Activated CD4-positive, alpha-beta T cell treated with anti-CD3 and anti-CD28 coated beads, Interleukin-2, amount 50 U/mL, for 1 hour (primary cell): Measurements from ENCODE around the gene ASB18.

Source experiments
- DNase-seq: peaks from one replicate; pipeline ENCODE4 v3.0.0-alpha.2; 2020

Gene ASB18

DNA sequence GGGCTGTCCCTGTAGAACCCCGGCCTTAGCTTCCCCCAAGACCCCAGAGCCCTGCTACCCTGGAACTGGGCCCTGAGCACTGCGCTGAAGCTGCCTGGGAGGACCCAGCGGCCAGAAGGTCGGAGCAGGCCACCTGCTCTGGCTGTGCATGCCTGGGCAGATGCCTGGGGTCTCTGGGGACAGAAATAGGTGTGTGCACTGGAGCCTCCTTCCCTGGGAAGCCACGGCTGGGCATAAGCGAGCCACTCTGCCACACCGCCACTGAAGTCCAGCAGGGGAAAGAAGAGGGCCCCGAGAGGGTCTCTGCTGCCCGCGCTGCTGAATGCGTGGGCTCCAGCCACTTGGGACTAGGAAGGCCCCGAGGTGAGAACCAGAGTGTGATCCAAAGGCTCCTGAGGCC, 102.7 kb downstream of the ASB18 start:
- no peak for DNase-seq

DNA sequence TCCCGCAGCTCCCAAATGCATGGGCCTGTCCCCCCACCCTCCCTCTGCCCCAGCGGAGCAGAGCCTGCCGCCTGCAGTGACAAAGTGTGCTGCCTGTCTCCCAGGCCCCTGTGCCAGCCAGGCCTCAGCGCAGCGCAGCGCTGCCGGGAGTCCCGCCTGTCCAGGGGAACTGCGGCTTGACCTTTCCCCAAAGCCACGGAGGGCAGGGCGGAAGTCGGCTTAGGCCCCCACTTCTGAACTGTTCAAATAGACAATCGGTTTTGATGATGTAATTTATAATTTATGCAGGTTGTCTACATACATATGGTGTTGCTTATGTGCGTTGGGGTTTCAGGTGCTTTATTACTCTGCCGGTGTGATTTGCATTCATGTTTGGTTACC, 103.1 kb downstream of the ASB18 start:
- no peak for DNase-seq

DNA sequence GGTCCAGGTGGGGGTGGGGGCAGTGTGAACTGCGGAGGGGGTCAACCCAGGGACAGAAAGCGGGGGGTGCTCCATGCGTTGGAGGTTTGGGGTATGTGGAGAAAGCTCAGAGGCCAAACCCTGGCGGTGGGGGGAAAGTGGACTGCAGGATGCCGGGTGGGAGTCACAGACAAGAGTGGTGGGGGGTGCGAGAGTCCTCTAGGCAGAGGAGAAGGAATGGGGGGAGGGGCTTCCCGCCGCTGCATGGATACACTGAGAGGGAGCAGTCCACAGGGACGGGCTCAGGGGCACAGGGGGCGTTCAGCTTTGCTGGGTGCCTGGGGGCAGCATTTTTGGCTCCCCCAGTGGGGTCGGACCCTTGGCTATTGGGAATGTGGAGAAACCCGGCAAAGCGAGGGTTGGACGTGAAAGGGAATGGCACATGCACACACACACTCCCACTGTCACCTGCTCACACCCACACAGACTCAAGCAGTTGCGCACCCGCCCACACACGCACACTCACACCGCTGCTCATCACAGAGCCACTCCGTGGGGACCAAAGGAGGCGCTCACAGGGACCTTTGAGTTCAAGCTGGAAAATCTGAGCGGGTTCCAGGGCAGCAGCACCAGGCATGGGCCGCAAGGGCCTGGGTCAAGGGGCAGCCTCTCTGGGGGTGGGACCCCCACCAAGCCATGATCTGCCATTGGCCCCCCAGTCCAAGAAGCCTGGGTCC, 103.7 kb downstream of the ASB18 start:
- DNase-seq, result no peak

DNA sequence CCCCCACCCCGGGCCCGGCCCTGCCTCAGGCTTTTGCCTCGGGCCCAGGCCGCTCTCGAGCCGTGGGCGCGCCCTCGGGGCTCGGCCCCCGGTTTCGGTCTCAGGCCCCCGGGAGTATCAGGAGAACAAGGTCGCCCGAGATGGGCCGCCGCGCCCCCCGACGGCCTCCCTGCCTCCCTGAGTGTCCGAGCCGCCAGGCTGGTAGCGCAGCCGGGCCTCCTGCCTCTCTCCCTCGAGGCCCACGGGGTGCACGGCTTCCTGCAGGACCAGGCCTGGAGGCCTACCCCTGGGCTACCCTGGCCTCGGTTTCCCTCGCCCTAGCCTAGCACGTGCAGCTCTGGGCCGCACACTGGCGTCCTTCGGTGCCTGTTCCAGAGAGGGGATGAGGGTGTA, 104.4 kb downstream of the ASB18 start:
- DNase-seq, result no peak

- DNase-seq, result no peak
Observed at GRCh38 chr2:236158969-236159777, 105.0 kb downstream of the ASB18 start.

DNA sequence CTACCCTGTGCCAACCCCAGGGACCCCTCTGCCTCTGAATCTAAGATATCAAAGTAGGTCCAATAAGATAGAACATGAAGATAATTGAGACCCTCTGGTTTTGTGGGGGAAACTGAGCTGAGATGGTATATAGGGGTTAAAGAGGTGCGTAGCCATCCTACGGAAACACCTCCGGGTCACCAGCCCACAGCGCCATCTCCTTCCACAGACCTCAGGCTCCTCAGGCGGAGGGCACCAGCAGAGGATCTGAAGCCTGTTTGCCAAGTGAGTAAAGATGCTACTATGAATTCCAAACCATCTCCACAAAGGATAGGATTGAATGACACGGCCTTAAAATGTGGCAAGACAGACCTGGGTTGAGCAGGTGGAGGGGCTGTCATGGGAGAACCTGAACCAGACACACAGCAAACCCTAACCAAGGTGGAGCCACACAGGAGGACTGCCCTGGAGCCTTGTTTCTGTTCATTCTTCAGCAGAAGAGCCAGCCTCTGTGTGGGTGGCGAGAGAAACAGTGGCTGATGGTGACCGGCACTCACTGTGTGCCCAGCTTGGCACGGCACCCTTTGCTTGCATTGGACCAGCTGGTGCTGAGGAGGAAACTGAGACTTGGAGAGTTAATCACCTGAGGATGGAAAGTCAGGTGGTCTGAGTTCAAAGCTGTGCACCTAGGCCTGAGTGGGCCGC, 106.2 kb downstream of the ASB18 start:
- no peak for DNase-seq

DNA sequence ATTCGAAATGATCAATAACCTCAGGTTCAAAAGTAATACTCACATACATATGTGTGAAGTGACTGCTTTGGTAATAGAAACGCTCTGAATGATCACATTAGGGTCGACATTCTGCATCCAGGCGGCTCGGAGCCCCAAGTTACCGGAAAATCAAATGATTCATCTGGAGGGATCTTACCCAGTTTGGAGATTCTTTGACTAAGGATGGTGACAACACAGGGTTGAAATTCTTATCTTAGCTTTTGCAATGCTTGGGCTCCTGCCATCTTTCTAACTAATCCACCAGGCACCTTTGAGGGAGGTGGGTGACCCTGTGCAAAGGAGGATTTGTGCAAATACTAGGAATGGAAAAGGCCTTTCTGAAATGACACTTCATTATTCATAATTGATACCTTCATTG, 106.8 kb downstream of the ASB18 start:
- DNase-seq, result no peak

GRCh38 chr2:236156860-236157194, 107.4 kb downstream of the ASB18 start:
- DNase-seq, result no peak

- no peak for DNase-seq
Observed at GRCh38 chr2:236156095-236156859, 107.9 kb downstream of the ASB18 start.

GRCh38 chr2:236155406-236155805, 108.8 kb downstream of the ASB18 start:
- DNase-seq, result no peak

- no peak for DNase-seq
Observed at GRCh38 chr2:236146436-236146835, 117.8 kb downstream of the ASB18 start.

- no peak for DNase-seq
Observed at GRCh38 chr2:236143811-236144210, 120.4 kb downstream of the ASB18 start.
